Thoracic aorta (tissue), 2 donors: ENCODE measurements around the gene ATRN. TPM values are rescaled to one million over a fixed set of nuclear protein-coding genes. Genes with fewer than 3 reads are reported as not detected.
"Not testable (repeated sequence)": the region's sequence is repeated elsewhere in the genome, so short reads cannot be mapped to it uniquely, and the experiment has no call there.

Experiments
- ATAC-seq: fragments of 150-250 bp; one replicate; pipeline ENCODE4 v1.8.0; 2017; ENCODE audit warnings: low read depth; ENCODE audit not compliant: insufficient number of reproducible peaks, low FRiP score
- DNase-seq: peaks from one replicate; pipeline ENCODE4 v3.0.0-alpha.2; 2020; ENCODE audit warnings: low spot score
- H3K27ac ChIP-seq, 2 donors: fragments of 200-600 bp; sonication (generic); 1 replicate in 1 of 2; 2 replicates in 1 of 2; pipeline ENCODE4 v1.5.1; 2016; ENCODE audit warnings: mild to moderate bottlenecking in 2 of 2, moderate library complexity in 2 of 2
- H3K27me3 ChIP-seq: fragments of 200-600 bp; sonication (generic); replicated peaks from 2 replicates; pipeline ENCODE4 v1.6.0; 2016; ENCODE audit warnings: mild to moderate bottlenecking; ENCODE audit not compliant: insufficient read depth
- H3K36me3 ChIP-seq: fragments of 200-600 bp; sonication (generic); one replicate; pipeline ENCODE4 v1.5.1; 2016
- H3K4me1 ChIP-seq, 2 donors: fragments of 200-600 bp; sonication (generic); 1 replicate in 1 of 2; 2 replicates in 1 of 2; pipeline versions ENCODE4 v1.5.1 to v1.6.0; 2016; ENCODE audit warnings: low read depth in 2 of 2, mild to moderate bottlenecking in 1 of 2; ENCODE audit not compliant: control insufficient read depth in 1 of 2
- H3K4me3 ChIP-seq: fragments of 200-600 bp; sonication (generic); 2 replicates; pipeline ENCODE4 v1.5.1; 2016; ENCODE audit warnings: mild to moderate bottlenecking
- H3K9me3 ChIP-seq: fragments of 200-600 bp; sonication (generic); 2 replicates; pipeline ENCODE4 v1.5.1; 2016
- total RNA-seq, 2 donors: library from RNA; depleted of rRNA; stranded (reverse); fragments of >200 nt; gene quantifications; one replicate each; pipeline versions ENCODE4 v1.1.0 to v1.2.3, GENCODE V29; 2016
- TF ChIP-seq, protein P1 (sequence below): fragments of 200-600 bp; sonication (generic); IDR thresholded peaks from one replicate; pipeline ENCODE4 v1.5.1; 2019; ENCODE audit warnings: antibody characterized with exemption

Gene ATRN
- total RNA-seq, 2 donors from 2014 or later = 25.0 to 32.9 TPM

DNA sequence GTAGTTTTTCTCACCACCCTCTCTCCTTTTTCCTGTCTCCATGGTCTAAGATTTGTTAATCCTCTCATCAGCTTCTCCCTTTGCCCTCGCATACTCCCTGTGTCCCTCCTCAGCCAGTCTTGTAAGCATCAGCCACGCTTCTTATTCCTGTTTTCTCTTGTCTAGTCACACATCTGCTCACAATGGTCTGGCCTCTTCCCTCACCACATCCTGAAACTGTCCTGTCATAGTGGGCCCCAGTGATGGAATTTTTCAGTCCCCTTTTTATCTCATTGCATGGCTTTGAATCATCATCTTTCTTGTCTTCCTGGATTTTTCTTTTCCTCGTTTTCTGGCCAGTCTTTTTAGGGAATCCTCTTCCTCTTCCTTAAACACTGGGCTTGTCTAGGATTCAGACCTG lies 135.2 kb downstream of the ATRN start:
- TF ChIP-seq, protein P1, sequence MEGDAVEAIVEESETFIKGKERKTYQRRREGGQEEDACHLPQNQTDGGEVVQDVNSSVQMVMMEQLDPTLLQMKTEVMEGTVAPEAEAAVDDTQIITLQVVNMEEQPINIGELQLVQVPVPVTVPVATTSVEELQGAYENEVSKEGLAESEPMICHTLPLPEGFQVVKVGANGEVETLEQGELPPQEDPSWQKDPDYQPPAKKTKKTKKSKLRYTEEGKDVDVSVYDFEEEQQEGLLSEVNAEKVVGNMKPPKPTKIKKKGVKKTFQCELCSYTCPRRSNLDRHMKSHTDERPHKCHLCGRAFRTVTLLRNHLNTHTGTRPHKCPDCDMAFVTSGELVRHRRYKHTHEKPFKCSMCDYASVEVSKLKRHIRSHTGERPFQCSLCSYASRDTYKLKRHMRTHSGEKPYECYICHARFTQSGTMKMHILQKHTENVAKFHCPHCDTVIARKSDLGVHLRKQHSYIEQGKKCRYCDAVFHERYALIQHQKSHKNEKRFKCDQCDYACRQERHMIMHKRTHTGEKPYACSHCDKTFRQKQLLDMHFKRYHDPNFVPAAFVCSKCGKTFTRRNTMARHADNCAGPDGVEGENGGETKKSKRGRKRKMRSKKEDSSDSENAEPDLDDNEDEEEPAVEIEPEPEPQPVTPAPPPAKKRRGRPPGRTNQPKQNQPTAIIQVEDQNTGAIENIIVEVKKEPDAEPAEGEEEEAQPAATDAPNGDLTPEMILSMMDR = no peak
- Histone ChIP-seq H3K9me3 (no peaks in the 10 kb centered on the region), H3K27me3 (no peaks in the 10 kb centered on the region), H3K4me3 (no peak overlapping the region), H3K36me3 (peaks cover 19% of the 10 kb centered on the region), H3K4me1 (no peaks in the 10 kb centered on the region), H3K27ac (no peak overlapping the region)
- DNase-seq (no peak), ATAC-seq (no peak)

DNA sequence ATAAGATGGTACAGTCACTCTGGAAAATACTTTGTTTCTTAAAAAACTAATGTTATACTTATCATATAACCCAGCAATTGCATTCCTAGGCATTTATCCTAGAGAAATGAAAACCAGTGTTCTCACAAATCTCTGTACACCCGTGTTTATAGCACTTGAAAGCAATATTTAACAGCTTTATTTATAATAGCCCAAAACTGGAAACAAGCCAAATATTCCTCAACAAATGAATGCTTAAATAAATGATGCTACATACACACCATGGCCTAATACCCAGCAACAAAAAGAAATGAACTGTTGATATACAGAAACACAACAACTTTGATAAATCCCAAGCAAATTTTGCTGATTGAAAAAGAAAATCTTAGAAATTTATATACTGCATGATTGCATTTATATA lies 141.1 kb downstream of the ATRN start:
- H3K36me3 ChIP-seq = peaks cover 10% of the 10 kb centered on the region
- no peak overlapping the region for H3K27ac ChIP-seq
- no peaks in the 10 kb centered on the region for H3K27me3 ChIP-seq
- ATAC-seq = no peak
- H3K4me1 ChIP-seq = no peaks in the 10 kb centered on the region
- TF ChIP-seq, protein P1 = no peak
- no peak for DNase-seq
- no peak overlapping the region for H3K4me3 ChIP-seq
- H3K9me3 ChIP-seq = no peaks in the 10 kb centered on the region

DNA sequence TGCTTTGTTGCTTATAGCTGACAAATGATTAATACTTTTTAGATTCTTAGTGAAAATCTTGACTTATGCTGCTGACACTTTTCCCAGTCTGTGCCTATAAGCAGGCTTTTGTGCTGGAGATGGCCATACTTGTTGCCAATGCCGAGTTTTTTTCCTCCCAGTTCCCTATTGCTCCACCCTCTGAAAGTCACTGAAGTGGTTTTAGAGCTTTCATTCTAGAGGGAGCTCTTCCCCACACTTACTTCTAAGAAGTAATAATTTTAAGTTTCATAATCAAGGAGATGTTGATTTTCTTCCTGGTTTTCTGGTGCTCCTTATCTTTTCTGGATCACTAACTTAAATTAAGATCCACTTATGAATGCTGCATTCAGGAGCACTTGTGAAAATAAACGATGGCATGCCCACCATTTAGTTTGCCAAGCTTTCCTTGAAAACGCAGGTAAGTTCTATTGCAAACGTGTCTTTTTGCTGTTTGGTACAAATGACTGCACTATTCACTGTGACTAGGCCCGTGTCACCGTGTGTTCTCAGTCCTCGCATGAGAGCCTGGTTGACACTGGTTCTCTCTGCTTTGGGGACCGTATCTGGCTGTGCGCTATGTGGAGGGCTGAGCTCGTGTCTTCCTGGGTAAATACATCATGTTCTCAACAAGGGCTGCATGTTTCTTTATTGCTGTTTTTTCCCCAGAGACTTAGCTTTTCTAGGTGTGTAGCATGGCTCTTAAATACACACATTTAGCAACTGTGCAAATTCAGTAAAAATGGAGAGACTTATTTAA lies 142.2 kb downstream of the ATRN start:
- peaks cover 7% of the 10 kb centered on the region for H3K36me3 ChIP-seq
- no peak for DNase-seq
- H3K27me3 ChIP-seq = no peaks in the 10 kb centered on the region
- H3K4me3 ChIP-seq = no peak overlapping the region
- no peak overlapping the region for H3K27ac ChIP-seq
- no peaks in the 10 kb centered on the region for H3K9me3 ChIP-seq
- TF ChIP-seq, protein P1 = no peak
- no peaks in the 10 kb centered on the region for H3K4me1 ChIP-seq
- ATAC-seq = no peak

DNA sequence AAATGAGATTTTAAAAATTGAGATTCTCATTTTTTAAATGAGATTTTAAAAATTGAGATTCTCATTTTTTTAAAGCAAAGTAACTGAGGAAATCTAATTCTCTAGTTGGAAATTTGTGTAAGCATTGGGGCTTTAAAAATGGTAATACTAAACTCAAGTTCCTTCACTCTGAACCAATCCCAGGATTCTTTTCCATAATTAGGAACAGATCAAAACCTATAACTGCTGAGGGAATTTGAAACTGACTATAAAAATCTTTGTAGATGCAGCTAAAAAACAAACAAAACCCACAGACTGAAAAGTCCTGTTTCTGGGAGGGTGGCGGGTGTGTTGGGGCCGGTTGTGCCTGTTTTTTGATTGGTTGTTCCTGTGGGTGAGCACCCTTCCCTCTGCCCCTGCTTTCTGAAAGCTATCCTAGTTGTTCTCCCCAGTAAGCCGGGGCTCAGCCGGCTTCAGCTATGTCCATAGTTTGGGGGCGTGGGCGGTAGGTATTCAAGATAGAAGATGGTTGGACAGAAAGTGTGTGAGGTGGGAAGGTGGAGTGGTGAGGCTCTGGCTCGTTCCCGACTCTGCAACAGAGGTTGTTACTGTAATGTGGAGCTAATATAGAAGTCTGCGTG lies 143.1 kb downstream of the ATRN start:
- no peak for ATAC-seq
- TF ChIP-seq, protein P1 = no peak
- DNase-seq = no peak
- Histone ChIP-seq H3K27me3 (no peaks in the 10 kb centered on the region), H3K27ac (no peak overlapping the region), H3K4me1 (no peaks in the 10 kb centered on the region), H3K36me3 (peaks cover 7% of the 10 kb centered on the region), H3K9me3 (no peaks in the 10 kb centered on the region), H3K4me3 (no peak overlapping the region)

DNA sequence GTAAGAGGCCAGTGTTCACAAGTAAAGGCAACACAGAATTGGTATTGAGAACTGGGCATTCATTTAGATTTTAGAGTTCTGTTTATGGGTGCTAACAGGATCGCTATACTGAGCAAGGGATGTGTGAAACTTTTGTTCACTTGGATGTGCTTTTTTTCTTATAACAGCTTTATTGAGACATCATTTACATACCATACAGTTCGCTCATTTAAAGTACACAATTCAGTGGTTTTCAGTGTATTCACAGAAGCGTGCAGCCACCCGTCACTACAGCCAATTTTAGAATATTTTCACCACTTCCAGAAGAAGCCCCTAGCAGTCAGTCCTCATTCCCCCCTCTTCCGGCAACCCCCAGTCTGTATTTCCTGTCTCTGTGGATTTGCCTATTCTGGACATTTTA lies 143.6 kb downstream of the ATRN start:
- no peak for ATAC-seq
- DNase-seq = no peak
- Histone ChIP-seq H3K36me3 (peaks cover 7% of the 10 kb centered on the region), H3K27ac (no peak overlapping the region), H3K9me3 (no peaks in the 10 kb centered on the region), H3K4me1 (no peaks in the 10 kb centered on the region), H3K4me3 (no peak overlapping the region), H3K27me3 (no peaks in the 10 kb centered on the region)
- TF ChIP-seq, protein P1 = no peak

DNA sequence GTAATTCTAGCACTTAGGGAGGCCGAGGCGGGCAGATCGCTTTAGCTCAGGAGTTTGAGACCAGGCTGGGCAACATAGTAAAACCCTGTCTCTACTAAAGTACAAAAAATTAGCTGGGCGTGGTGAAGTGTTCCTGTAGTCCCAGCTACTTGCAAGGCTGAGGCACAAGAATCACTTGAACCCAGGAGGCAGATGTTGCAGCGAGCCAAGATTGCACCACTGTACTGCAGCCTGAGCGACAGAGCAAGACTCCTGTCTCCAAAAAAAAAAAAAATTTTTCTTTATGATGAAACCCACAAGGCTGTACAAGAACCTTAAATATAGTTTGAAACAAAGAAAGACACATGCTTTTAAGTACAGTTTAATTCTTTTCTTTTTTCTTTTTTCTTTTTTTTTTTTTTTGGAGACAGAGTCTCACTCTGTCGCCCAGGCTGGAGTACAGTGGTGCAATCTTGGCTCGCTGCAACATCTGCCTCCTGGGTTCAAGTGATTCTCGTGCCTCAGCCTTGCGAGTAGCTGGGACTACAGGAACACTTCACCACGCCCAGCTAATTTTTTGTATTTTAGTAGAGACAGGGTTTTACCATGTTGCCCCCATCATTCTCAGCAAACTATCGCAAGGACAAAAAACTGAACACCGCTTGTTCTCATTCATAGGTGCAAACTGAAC lies 144.5 kb downstream of the ATRN start:
- not testable (repeated sequence) for H3K4me1 ChIP-seq, ATAC-seq, DNase-seq

More for the DNA sequence above, 144.5 kb downstream of the ATRN start:
- H3K27ac ChIP-seq, H3K27me3 ChIP-seq, H3K9me3 ChIP-seq, H3K4me3 ChIP-seq, H3K36me3 ChIP-seq: not testable (repeated sequence)
